ENCODE data around the gene PLA2G2F.

The PLA2G2F gene

GRCh38 chr1:20158358-20159070 is 19.4 kb downstream of the PLA2G2F start:
- H2AFZ ChIP-seq (ENCODE audit: low read depth, low read length, severe bottlenecking) = no peak overlapping the region
- H3K27ac ChIP-seq (ENCODE audit: low read depth, low read length) = no peak overlapping the region
- H3K4me3 ChIP-seq (ENCODE audit: insufficient read depth, low read length, poor library complexity, severe bottlenecking) = no peak overlapping the region
- H3F3A ChIP-seq (ENCODE audit: insufficient read depth) = no peaks in the 10 kb centered on the region
- H3K27me3 ChIP-seq (ENCODE audit: low read length) = no peaks in the 10 kb centered on the region
- H3K9me2 ChIP-seq (replicated peaks; ENCODE audit: insufficient read depth, low read length) = no peaks in the 10 kb centered on the region
- H3K79me2 ChIP-seq (ENCODE audit: insufficient read depth, low read length) = no peaks in the 10 kb centered on the region
- no peak overlapping the region for H3K4me2 ChIP-seq (ENCODE audit: low read depth, low read length, poor library complexity, severe bottlenecking)
- H3K9ac ChIP-seq (ENCODE audit: low read length) = no peak overlapping the region
- no peaks in the 10 kb centered on the region for H3K36me3 ChIP-seq (ENCODE audit: low read length)
- H4K20me1 ChIP-seq (ENCODE audit: low read depth, low read length) = no peaks in the 10 kb centered on the region
- no peak for TF ChIP-seq CTCF (IDR thresholded peaks at IDR 0.05; ENCODE audit: insufficient read depth, low read length, poor library complexity, severe bottlenecking)
- no peak for TF ChIP-seq EZH2phosphoT487 (conservative IDR thresholded peaks at IDR 0.05; ENCODE audit: low read length)
- H3K9me3 ChIP-seq (ENCODE audit: insufficient read depth, low read length) = peaks cover 26% of the 10 kb centered on the region

GRCh38 chr1:20160034-20160433 is 20.9 kb downstream of the PLA2G2F start:
- TF ChIP-seq CTCF (IDR thresholded peaks at IDR 0.05; ENCODE audit: insufficient read depth, low read length, poor library complexity, severe bottlenecking) (no peak), EZH2phosphoT487 (conservative IDR thresholded peaks at IDR 0.05; ENCODE audit: low read length) (no peak)
- H3K9ac ChIP-seq (ENCODE audit: low read length) = no peak overlapping the region
- H3F3A ChIP-seq (ENCODE audit: insufficient read depth) = no peaks in the 10 kb centered on the region
- no peaks in the 10 kb centered on the region for H3K79me2 ChIP-seq (ENCODE audit: insufficient read depth, low read length)
- H3K36me3 ChIP-seq (ENCODE audit: low read length) = no peaks in the 10 kb centered on the region
- peaks cover 26% of the 10 kb centered on the region for H3K9me3 ChIP-seq (ENCODE audit: insufficient read depth, low read length)
- no peaks in the 10 kb centered on the region for H4K20me1 ChIP-seq (ENCODE audit: low read depth, low read length)
- no peak overlapping the region for H3K4me3 ChIP-seq (ENCODE audit: insufficient read depth, low read length, poor library complexity, severe bottlenecking)
- no peak overlapping the region for H3K27ac ChIP-seq (ENCODE audit: low read depth, low read length)
- no peaks in the 10 kb centered on the region for H3K9me2 ChIP-seq (replicated peaks; ENCODE audit: insufficient read depth, low read length)
- H3K4me2 ChIP-seq (ENCODE audit: low read depth, low read length, poor library complexity, severe bottlenecking) = no peak overlapping the region
- H3K27me3 ChIP-seq (ENCODE audit: low read length) = no peaks in the 10 kb centered on the region
- H2AFZ ChIP-seq (ENCODE audit: low read depth, low read length, severe bottlenecking) = no peak overlapping the region

DNA sequence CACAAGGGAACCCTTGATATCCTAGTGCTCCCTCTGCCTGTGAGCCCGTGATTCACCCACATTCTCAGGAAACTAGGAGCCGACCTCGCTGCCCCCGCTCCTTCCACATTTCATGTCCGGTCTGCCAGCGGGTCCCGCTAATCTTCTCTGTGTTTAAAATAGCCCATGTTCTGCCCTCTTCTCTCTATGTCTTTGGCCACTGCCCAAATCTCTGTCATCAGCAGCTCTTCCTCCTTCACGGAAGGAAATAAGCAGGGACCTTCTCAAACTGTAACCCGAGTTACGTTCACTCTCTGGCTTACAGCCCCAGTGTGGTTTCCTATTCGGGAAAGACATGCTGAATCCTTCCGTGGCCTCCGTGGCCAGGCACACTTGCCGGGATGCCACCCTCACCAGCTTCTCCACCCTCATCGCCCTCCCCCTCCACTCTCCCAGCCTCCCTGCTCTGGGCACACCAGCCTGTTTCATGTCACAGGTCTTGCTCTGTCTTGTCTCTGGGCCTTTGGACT is 25.6 kb downstream of the PLA2G2F start:
- H3K9me3 ChIP-seq (ENCODE audit: insufficient read depth, low read length) = peaks cover 17% of the 10 kb centered on the region; the same call in 1 of the 2 replicates
- no peaks in the 10 kb centered on the region for H3K27me3 ChIP-seq (ENCODE audit: low read length)
- no peaks in the 10 kb centered on the region for H4K20me1 ChIP-seq (ENCODE audit: low read depth, low read length)
- H3K79me2 ChIP-seq (ENCODE audit: insufficient read depth, low read length) = no peaks in the 10 kb centered on the region
- no peak overlapping the region for H3K4me3 ChIP-seq (ENCODE audit: insufficient read depth, low read length, poor library complexity, severe bottlenecking)
- H3K27ac ChIP-seq (ENCODE audit: low read depth, low read length) = no peak overlapping the region
- no peaks in the 10 kb centered on the region for H3K36me3 ChIP-seq (ENCODE audit: low read length)
- H3K9ac ChIP-seq (ENCODE audit: low read length) = no peak overlapping the region
- no peaks in the 10 kb centered on the region for H3F3A ChIP-seq (ENCODE audit: insufficient read depth)
- H2AFZ ChIP-seq (ENCODE audit: low read depth, low read length, severe bottlenecking) = no peak overlapping the region
- H3K4me2 ChIP-seq (ENCODE audit: low read depth, low read length, poor library complexity, severe bottlenecking) = no peak overlapping the region
- TF ChIP-seq CTCF (IDR thresholded peaks at IDR 0.05; ENCODE audit: insufficient read depth, low read length, poor library complexity, severe bottlenecking) = no peak
- no peak for TF ChIP-seq EZH2phosphoT487 (conservative IDR thresholded peaks at IDR 0.05; ENCODE audit: low read length)
- H3K9me2 ChIP-seq (replicated peaks; ENCODE audit: insufficient read depth, low read length) = no peaks in the 10 kb centered on the region
